Measurements from ENCODE around the gene ZNF281.

GRCh38 chr1:200399860-200400259, 10.0 kb downstream of the ZNF281 start:
- TF ChIP-seq CTCF (IDR thresholded peaks at IDR 0.05): no peak
- no peak for TF ChIP-seq POLR2A (IDR thresholded peaks at IDR 0.05)
